ENCODE data around the gene GID4. TPM values are rescaled to one million over a fixed set of nuclear protein-coding genes. Genes with fewer than 3 reads are reported as not detected.

GID4 gene
- total and polyA plus RNA-seq, 9 donors, result 6.0 to 14.4 (median 11.2) TPM

- 67 to 79% (median 77%) methylated on average over 8 of the region's 8 CpGs for WGBS, 3 donors
- intact Hi-C loops (cut with DNase I), result no loop called here
Observed at GRCh38 chr17:18000030-18000408, 39.2 kb upstream of the GID4 start.

GRCh38 chr17:18002171-18002570 lies 37.0 kb upstream of the GID4 start:
- TF ChIP-seq POLR2A (IDR thresholded peaks at IDR 0.05), result no peak
- no peak for TF ChIP-seq EP300 (IDR thresholded peaks at IDR 0.05)
- no peak for TF ChIP-seq CTCF (IDR thresholded peaks at IDR 0.05)
- WGBS, 3 donors, result 84 to 93% (median 90%) methylated on average over 2 of the region's 2 CpGs
- H3K27me3 ChIP-seq, result no peaks in the 10 kb centered on the region
- no peaks in the 10 kb centered on the region for H3K9me3 ChIP-seq
- H3K27ac ChIP-seq, result no peak overlapping the region
- no peak overlapping the region for H3K4me3 ChIP-seq
- DNase-seq, result no peak
- intact Hi-C loops (cut with DNase I), result no loop called here
- H3K4me1 ChIP-seq (ENCODE audit: insufficient read depth), result no peaks in the 10 kb centered on the region
- no peaks in the 10 kb centered on the region for H3K36me3 ChIP-seq

More at GRCh38 chr17:18000030-18000408, 39.2 kb upstream of the GID4 start:
- Histone ChIP-seq H3K4me1 (ENCODE audit: insufficient read depth) (no peaks in the 10 kb centered on the region), H3K9me3 (no peaks in the 10 kb centered on the region), H3K36me3 (no peaks in the 10 kb centered on the region), H3K27ac (no peak overlapping the region), H3K27me3 (no peaks in the 10 kb centered on the region), H3K4me3 (no peak overlapping the region)
- no peak for DNase-seq
- no peak for TF ChIP-seq EP300 (IDR thresholded peaks at IDR 0.05)
- TF ChIP-seq CTCF (IDR thresholded peaks at IDR 0.05), result no peak
- no peak for TF ChIP-seq POLR2A (IDR thresholded peaks at IDR 0.05)

GRCh38 chr17:18004345-18004744 lies 34.9 kb upstream of the GID4 start:
- intact Hi-C loops (cut with DNase I), result no loop called here
- TF ChIP-seq EP300 (IDR thresholded peaks at IDR 0.05), result no peak
- no peak for TF ChIP-seq POLR2A (IDR thresholded peaks at IDR 0.05)
- TF ChIP-seq CTCF (IDR thresholded peaks at IDR 0.05), result no peak
- Histone ChIP-seq H3K36me3 (no peaks in the 10 kb centered on the region), H3K4me3 (no peak overlapping the region), H3K27me3 (no peaks in the 10 kb centered on the region), H3K9me3 (no peaks in the 10 kb centered on the region), H3K27ac (no peak overlapping the region), H3K4me1 (ENCODE audit: insufficient read depth) (no peaks in the 10 kb centered on the region)
- no peak for DNase-seq
- WGBS, 3 donors, result 79 to 86% (median 84%) methylated on average over 9 of the region's 9 CpGs

GRCh38 chr17:18004884-18005305 lies 34.3 kb upstream of the GID4 start:
- 81 to 84% (median 84%) methylated on average over 9 of the region's 9 CpGs for WGBS, 3 donors
- Histone ChIP-seq H3K4me3 (no peak overlapping the region), H3K27ac (no peak overlapping the region), H3K4me1 (ENCODE audit: insufficient read depth) (no peaks in the 10 kb centered on the region), H3K9me3 (no peaks in the 10 kb centered on the region), H3K36me3 (no peaks in the 10 kb centered on the region), H3K27me3 (no peaks in the 10 kb centered on the region)
- intact Hi-C loops (cut with DNase I), result no loop called here
- no peak for DNase-seq
- no peak for TF ChIP-seq POLR2A (IDR thresholded peaks at IDR 0.05)
- TF ChIP-seq EP300 (IDR thresholded peaks at IDR 0.05), result no peak
- TF ChIP-seq CTCF (IDR thresholded peaks at IDR 0.05), result no peak
